ENCODE measurements around the gene EFCAB9.

Gene EFCAB9

DNA sequence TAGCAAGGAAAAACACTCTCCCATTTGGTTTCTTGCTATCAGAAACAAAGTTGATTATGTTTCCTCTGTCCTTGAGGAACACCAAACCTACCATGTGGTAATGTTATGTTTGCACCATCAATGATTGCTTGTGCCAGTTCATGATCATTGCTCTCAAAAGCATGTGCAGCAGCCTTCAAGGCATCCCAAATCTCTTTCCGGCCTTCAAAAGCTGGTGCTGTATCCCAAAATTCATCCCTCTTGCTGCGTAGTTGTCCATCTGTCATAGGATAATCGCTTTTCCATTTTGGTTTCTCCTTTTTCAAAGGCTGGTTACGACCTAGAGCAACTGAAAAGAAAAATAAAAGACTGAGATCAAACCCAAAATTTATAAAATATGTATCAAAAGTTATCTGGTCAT is 40.1 kb downstream of the EFCAB9 start:
- no peak overlapping the region for H3K9ac ChIP-seq (ENCODE audit: low read length)
- no peaks in the 10 kb centered on the region for H3K27me3 ChIP-seq (ENCODE audit: control insufficient read depth, insufficient read depth, low read length)
- no peaks in the 10 kb centered on the region for H3K36me3 ChIP-seq (ENCODE audit: control insufficient read depth, insufficient read depth, low read length)
- no peak overlapping the region for H3K4me3 ChIP-seq (ENCODE audit: low read length)
- no peaks in the 10 kb centered on the region for H3K9me3 ChIP-seq (ENCODE audit: control insufficient read depth, low read length)
- H3K4me1 ChIP-seq (ENCODE audit: control insufficient read depth, insufficient read depth, low read length) = peaks cover 33% of the 10 kb centered on the region

DNA sequence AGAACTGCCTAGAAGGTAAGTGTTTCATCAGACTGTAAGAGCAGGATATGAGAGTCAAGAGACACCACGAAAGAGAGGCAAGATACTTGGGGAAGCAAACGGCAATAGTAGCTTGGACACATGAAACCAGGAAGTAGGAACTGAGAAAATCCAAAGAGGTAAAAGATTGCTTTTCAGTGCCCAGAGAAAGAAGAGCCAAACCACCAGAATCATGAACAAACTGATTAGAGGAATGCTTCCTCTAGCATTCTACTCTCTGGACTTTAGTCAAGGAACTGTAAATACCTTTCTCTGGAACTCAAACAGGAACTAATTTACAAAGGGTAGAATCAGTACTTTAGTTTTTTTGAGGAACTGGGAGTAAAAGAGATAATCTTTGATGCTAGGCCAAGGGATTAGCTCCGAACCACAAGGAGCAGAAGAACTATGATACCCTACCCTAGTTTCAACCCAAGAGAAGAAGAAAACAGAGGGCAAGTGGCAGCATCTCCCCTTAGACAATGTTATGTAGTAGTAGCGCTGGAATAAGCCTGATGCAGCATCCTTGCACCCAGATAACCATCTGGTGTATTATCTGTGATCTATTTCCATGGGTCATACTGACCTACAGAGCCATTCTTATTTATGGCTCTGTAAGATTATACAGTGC is 41.3 kb downstream of the EFCAB9 start:
- no peaks in the 10 kb centered on the region for H3K27me3 ChIP-seq (ENCODE audit: control insufficient read depth, insufficient read depth, low read length)
- peaks cover 33% of the 10 kb centered on the region for H3K4me1 ChIP-seq (ENCODE audit: control insufficient read depth, insufficient read depth, low read length)
- no peaks in the 10 kb centered on the region for H3K9me3 ChIP-seq (ENCODE audit: control insufficient read depth, low read length)
- no peak overlapping the region for H3K4me3 ChIP-seq (ENCODE audit: low read length)
- H3K36me3 ChIP-seq (ENCODE audit: control insufficient read depth, insufficient read depth, low read length) = no peaks in the 10 kb centered on the region
- no peak overlapping the region for H3K9ac ChIP-seq (ENCODE audit: low read length)

DNA sequence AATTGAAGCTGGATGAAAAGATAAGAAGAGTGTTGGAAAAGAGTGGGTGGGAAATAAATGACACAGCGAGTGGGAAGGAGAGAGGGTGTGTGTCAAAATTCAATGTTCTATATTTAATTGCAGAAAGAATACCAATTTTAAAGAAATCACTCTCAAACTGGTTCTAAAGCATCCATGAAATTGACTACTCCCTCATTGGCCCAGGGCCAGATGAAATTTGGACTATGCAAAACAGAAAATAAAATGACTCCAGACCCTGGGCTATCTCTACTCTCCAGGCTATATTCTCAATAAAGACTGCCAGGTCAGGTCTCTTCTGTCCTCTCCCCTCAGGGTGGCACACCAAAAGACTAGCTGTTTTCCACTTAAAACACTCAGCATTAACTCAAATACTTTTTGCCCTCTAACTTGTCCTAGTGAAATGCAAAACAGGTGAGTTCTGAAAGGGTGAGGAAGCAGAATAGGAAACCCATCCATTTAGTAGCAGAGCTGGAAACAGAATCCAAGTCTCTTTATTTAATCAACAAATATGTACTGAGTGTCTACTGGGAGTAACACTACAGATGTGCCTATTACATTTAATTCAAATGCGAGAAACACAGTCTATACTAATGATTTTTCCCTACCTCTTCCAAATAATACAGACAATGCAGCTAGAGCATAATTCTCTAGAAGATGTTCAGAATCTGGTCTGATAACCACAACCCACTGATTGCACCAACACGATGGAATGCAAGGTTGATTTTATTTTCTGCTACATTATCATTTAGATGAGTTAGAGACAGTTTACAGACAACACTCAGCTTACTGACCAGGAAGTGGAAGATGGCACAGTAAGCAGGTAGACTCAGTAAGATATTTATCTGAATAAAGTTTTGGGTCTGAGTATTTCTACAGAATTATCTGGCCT is 42.1 kb downstream of the EFCAB9 start:
- H3K27me3 ChIP-seq (ENCODE audit: control insufficient read depth, insufficient read depth, low read length) = no peaks in the 10 kb centered on the region
- H3K4me1 ChIP-seq (ENCODE audit: control insufficient read depth, insufficient read depth, low read length) = peaks cover 33% of the 10 kb centered on the region
- H3K9me3 ChIP-seq (ENCODE audit: control insufficient read depth, low read length) = no peaks in the 10 kb centered on the region
- no peaks in the 10 kb centered on the region for H3K36me3 ChIP-seq (ENCODE audit: control insufficient read depth, insufficient read depth, low read length)
- H3K9ac ChIP-seq (ENCODE audit: low read length) = no peak overlapping the region
- no peak overlapping the region for H3K4me3 ChIP-seq (ENCODE audit: low read length)

DNA sequence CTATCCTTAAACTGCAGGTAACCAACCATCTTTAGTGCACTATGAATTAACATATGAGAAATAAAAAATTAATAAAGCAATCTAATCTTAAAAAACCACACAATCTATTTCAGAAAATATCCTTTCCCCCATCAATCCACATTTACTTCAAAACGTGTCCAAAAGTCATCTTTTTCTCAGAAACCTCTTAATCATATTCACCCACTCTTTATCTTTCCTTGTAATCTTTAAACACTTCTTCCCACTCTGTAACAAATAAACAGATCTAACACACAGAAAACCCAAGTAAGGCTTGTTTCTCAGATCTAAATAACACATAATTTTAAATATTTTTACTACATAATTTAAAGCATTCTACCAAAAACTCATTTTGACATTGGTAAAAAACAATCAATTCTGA is 44.4 kb downstream of the EFCAB9 start:
- Histone ChIP-seq H3K9me3 (ENCODE audit: control insufficient read depth, low read length) (no peaks in the 10 kb centered on the region), H3K27me3 (ENCODE audit: control insufficient read depth, insufficient read depth, low read length) (no peaks in the 10 kb centered on the region), H3K9ac (ENCODE audit: low read length) (no peak overlapping the region), H3K36me3 (ENCODE audit: control insufficient read depth, insufficient read depth, low read length) (no peaks in the 10 kb centered on the region), H3K4me3 (ENCODE audit: low read length) (no peak overlapping the region), H3K4me1 (ENCODE audit: control insufficient read depth, insufficient read depth, low read length) (peaks cover 33% of the 10 kb centered on the region)

DNA sequence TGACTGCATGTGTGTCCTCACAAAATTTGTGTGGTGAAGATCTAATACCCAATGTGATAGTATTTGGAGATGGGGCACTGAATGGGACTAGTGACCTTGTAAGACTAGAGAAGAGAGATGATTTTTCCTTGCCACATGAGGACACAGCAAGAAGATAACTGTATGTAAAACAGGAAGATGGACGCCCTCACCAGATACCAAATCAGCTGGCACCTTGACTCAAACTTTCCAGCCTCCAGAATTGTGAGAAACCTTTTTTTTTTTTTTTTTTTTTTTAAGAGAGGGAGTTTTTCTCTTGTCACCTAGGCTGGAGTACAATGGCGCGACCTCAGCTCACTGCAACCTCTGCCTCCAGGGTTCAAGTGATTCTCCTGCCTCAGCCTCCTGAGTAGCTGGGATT is 49.3 kb downstream of the EFCAB9 start:
- no peak overlapping the region for H3K9ac ChIP-seq (ENCODE audit: low read length)
- H3K9me3 ChIP-seq (ENCODE audit: control insufficient read depth, low read length) = no peaks in the 10 kb centered on the region
- no peaks in the 10 kb centered on the region for H3K27me3 ChIP-seq (ENCODE audit: control insufficient read depth, insufficient read depth, low read length)
- H3K4me1 ChIP-seq (ENCODE audit: control insufficient read depth, insufficient read depth, low read length) = peaks cover under 1% of the 10 kb centered on the region
- no peaks in the 10 kb centered on the region for H3K36me3 ChIP-seq (ENCODE audit: control insufficient read depth, insufficient read depth, low read length)
- H3K4me3 ChIP-seq (ENCODE audit: low read length) = no peak overlapping the region

DNA sequence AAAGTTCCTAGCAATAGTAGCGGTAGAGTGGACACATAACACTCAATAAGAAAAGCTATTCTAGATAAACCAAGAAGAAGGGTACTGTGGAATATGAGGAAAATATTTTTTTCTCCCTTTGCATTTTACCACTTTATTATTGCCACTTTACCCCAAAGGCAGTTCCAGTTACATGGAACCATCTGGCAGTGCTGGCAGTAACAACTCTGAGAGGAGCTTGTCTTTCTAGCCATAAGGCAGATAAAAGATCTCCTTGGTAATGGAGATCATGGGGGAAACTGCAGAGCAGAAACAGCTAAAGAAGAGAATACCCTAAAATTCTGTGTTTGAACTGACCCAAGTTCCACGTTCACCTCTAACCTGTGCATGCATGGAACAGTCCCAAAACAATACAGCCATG is 51.1 kb downstream of the EFCAB9 start:
- Histone ChIP-seq H3K36me3 (ENCODE audit: control insufficient read depth, insufficient read depth, low read length) (no peaks in the 10 kb centered on the region), H3K4me1 (ENCODE audit: control insufficient read depth, insufficient read depth, low read length) (no peaks in the 10 kb centered on the region), H3K4me3 (ENCODE audit: low read length) (no peak overlapping the region), H3K9ac (ENCODE audit: low read length) (no peak overlapping the region), H3K27me3 (ENCODE audit: control insufficient read depth, insufficient read depth, low read length) (no peaks in the 10 kb centered on the region), H3K9me3 (ENCODE audit: control insufficient read depth, low read length) (no peaks in the 10 kb centered on the region)

DNA sequence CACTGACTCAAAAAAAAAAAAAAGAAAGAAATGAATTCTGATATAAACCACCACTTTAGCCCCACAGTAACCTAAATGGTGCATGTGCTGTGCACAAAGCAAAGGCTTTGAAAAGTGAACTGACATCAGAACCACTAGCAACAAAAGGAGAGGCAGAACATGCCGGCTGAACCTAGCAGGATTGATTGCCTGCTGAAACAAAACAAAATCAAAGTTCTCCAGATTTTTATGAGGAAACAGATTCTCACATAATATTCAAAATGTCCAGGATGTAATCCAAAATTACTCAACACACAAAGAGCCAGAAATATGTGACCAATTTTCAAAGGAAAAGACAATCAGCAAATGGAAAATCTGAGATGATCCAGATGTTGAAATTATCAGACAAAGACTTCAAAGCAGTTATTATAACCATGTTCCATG is 51.7 kb downstream of the EFCAB9 start:
- H3K36me3 ChIP-seq (ENCODE audit: control insufficient read depth, insufficient read depth, low read length) = no peaks in the 10 kb centered on the region
- H3K9ac ChIP-seq (ENCODE audit: low read length) = no peak overlapping the region
- no peaks in the 10 kb centered on the region for H3K27me3 ChIP-seq (ENCODE audit: control insufficient read depth, insufficient read depth, low read length)
- H3K9me3 ChIP-seq (ENCODE audit: control insufficient read depth, low read length) = no peaks in the 10 kb centered on the region
- H3K4me1 ChIP-seq (ENCODE audit: control insufficient read depth, insufficient read depth, low read length) = no peaks in the 10 kb centered on the region
- no peak overlapping the region for H3K4me3 ChIP-seq (ENCODE audit: low read length)

DNA sequence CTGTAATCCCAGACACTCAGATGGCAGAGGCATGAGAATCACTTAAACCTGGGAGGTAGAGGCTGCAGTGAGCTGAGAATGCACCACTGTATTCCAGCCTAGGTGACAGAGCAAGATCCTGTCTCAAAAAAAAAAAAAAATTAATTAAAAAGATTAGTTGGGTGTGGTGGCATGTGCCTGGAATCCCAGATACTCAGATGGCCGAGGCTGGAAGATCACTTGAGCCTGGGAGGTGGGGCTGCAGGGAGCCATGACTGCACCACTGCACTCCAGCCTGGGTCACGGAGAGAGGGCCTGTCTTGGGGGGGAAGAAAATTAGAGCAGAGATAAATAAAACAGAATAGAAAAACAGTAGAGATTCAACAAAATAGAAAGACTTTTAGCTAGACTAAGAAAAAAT is 54.7 kb downstream of the EFCAB9 start:
- Histone ChIP-seq H3K4me1 (ENCODE audit: control insufficient read depth, insufficient read depth, low read length) (no peaks in the 10 kb centered on the region), H3K4me3 (ENCODE audit: low read length) (no peak overlapping the region), H3K9ac (ENCODE audit: low read length) (no peak overlapping the region), H3K27me3 (ENCODE audit: control insufficient read depth, insufficient read depth, low read length) (no peaks in the 10 kb centered on the region), H3K9me3 (ENCODE audit: control insufficient read depth, low read length) (no peaks in the 10 kb centered on the region), H3K36me3 (ENCODE audit: control insufficient read depth, insufficient read depth, low read length) (no peaks in the 10 kb centered on the region)

DNA sequence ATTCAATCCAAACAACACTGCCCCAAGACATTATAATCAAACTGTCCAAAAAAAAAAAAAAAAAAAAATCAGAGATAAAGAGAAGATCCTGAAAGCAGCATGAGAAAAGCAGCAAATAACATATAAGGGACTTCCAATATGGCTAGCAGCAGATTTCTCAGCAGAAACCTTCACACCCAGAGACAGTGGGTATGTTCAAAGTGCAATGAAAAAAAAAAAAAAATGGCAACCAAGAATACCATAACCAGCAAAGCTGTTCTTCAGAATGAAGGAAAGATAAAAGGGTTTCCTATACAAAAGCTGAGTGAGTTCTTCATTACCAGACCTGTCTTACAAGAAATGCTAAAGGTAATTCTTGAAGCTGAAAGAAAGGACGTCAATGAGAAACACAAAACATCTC is 57.4 kb downstream of the EFCAB9 start:
- Histone ChIP-seq H3K9me3 (ENCODE audit: control insufficient read depth, low read length) (no peaks in the 10 kb centered on the region), H3K27me3 (ENCODE audit: control insufficient read depth, insufficient read depth, low read length) (no peaks in the 10 kb centered on the region), H3K36me3 (ENCODE audit: control insufficient read depth, insufficient read depth, low read length) (no peaks in the 10 kb centered on the region)

DNA sequence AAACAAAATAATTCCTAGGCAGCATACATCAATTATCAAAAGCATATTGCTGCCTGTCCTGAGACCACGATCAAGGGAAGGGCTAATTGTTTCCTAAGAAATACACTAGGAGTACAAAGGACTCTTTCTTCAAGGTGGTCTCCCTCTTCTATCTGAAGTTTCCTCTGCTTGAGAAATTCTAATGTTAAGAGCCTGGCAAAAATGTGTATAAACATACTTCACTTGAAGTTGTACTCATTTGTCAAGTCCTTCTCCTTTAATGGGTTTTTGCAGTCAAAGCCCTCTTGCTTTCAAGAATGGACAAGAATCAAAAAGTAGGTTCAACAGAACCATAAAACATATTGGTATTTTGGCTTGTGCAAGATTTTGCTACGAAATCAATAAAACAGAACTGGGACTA is 58.5 kb downstream of the EFCAB9 start:
- no peak overlapping the region for H3K9ac ChIP-seq (ENCODE audit: low read length)
- no peak overlapping the region for H3K4me3 ChIP-seq (ENCODE audit: low read length)
- no peaks in the 10 kb centered on the region for H3K27me3 ChIP-seq (ENCODE audit: control insufficient read depth, insufficient read depth, low read length)
- H3K4me1 ChIP-seq (ENCODE audit: control insufficient read depth, insufficient read depth, low read length) = no peaks in the 10 kb centered on the region
- no peaks in the 10 kb centered on the region for H3K36me3 ChIP-seq (ENCODE audit: control insufficient read depth, insufficient read depth, low read length)
- H3K9me3 ChIP-seq (ENCODE audit: control insufficient read depth, low read length) = no peaks in the 10 kb centered on the region

More for the DNA sequence above, 57.4 kb downstream of the EFCAB9 start:
- Histone ChIP-seq H3K9ac (ENCODE audit: low read length) (no peak overlapping the region), H3K4me3 (ENCODE audit: low read length) (no peak overlapping the region), H3K4me1 (ENCODE audit: control insufficient read depth, insufficient read depth, low read length) (no peaks in the 10 kb centered on the region)

All from mucosa of stomach (tissue), 1 donor.